Embryonic facial prominence (tissue), 1 donor: Measurements from ENCODE around the gene USH2A.
"Not testable (repeated sequence)": the region's sequence is repeated elsewhere in the genome, so short reads cannot be mapped to it uniquely, and the experiment has no call there.

Source experiments
- DNase-seq: peaks from one replicate; pipeline ENCODE4 v3.0.0-alpha.2; 2016; ENCODE audit errors: extremely low spot score

The USH2A gene

GRCh38 chr1:216205176-216205575, 218.1 kb downstream of the USH2A start:
- no peak for DNase-seq

DNA sequence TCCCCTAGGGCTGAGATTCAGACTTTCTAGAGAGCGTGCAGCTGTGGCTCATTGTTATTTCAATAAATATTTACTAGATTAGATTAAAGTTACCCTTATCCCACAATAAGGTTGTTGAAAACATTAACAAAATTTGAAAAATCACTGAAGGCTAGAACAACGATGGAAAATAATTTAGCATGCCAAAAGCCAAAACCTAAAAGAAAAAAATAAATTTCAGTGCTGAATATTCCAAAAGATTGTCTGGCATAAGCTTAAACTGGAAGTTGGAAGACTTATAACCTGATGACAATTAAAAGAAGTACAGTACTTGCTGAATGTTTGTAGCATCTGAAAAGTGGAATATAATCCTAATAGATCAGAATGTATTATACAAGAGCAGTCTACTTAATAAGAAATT, 221.3 kb downstream of the USH2A start:
- no peak for DNase-seq

DNA sequence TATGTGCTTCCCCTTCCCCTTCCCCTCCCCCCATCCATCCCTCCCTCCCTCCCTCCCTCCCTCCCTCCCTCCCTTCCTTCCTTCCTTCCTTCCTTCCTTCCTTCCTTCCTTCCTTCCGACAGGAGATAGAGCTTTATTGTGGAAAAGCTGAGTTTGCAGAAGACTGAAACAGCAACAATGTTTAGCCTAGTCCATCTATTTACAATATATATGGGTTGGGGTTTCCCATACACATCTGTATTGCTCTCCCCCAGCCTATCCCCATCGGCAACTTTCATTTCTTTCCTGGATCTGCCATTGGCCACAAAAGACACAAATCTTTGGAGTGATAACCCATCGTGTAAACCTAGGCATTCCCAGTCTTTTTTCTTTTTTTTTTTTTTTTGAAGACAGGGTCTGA, 222.3 kb downstream of the USH2A start:
- no peak for DNase-seq

DNA sequence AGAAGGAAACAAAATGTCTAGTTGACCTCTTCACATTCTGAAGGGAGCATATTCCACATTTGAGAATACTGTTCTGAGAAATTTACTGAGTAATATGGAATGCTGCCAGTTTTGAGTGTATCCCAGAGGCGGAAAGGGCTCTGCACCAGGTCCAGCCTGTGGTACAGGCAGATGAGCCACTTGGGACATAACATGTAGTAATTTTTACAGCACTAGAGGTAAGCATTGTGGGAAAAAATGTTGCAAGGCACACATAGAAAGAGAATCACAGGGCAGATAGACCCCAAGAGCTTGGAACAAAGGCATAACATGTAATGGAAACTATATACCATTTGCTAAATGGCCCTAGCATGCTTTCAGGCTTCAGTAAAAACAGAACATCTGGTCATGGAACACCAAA, 228.5 kb downstream of the USH2A start:
- DNase-seq, result no peak

DNA sequence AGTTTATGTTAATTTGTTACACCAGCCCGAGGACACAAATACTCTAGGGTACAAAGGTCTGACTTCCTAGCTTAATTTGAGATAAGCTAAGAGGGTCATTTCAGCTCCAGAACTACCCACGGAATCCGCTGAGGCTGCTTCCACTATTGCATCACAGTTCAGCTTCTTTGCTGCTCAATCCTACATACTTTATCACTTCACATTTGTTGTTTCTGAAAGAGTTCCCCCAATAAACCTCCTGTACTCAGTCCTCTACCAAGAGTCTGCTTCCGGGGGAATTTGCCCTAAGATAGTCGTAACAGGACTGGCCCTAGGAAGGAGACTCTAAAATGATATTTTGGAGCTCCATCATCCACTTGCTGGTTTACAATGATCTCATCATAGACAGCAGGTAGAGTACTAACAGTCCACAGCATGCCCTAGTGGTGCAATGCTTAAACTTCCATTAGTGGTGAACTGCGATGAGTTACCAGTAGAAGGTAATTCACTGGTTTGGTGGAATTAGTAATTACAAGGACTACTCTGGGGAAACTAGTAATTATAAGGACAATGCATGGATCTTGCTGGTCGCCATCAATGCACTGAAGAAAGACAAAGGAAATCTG, 229.3 kb downstream of the USH2A start:
- DNase-seq, result no peak

DNA sequence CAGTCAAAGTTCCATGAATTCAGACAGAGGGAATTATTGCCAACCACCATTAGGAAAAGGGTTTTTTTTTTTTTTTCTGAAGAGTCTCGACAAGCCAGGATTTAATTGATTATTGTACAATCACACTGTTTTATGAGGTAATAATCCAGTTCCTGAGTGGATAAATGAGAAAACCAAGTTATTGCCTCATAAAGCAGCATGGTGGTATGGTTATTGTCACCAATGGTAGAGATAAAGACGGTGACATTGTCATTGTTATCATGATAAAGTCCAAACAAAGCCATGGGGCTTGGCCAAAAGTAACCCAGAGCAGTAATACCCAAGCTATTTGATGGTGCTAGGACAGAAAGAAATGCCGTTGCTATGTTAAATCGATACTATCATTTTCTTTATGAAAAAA, 232.8 kb downstream of the USH2A start:
- DNase-seq, result no peak

GRCh38 chr1:216186816-216187215, 236.4 kb downstream of the USH2A start:
- DNase-seq, result no peak

DNA sequence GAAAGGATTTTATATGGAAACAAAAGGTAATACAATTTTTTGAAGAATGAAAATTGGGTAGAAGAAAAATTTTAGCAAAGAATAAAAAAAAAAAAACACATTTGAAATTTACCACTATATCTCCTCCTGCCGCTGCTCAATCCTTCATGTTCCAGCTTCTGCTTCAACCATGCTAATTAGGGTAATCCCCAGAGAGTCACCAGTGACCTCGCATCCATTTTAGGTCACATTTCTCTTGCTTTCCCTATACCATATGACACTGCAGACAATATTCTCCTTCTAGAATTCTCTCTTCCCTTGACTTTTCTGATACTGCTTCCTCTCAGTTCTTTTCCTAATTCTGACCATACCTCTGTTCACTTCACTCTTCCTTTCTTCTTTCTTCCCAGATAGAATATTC, 237.1 kb downstream of the USH2A start:
- DNase-seq, result no peak

DNA sequence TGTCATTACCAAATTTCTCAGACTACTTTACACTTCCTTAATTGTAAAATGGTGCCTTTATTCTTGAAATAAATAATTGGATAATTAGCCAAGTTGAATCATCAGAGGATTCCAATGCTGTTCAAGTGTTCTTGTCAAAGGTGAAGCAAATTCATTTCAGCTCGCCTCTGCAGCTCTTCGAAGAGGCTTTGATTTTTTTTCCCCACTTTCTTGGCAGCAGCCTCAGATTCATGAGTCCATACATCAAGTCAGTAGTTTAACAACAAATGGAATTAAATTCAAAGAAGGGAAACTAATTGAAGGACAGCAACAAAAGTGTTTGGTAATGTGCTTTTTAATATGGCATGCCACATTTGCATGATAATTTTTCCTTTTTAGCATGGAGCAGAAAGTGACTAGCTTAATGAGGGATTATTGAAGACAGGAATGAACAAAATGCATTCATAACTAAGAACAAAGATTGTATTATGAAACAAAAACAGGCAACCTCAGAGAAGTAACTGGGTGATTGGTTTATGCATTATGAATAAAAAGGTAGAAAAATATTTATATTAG, 239.0 kb downstream of the USH2A start:
- DNase-seq, result no peak

GRCh38 chr1:216183454-216183853, 239.8 kb downstream of the USH2A start:
- no peak for DNase-seq

DNA sequence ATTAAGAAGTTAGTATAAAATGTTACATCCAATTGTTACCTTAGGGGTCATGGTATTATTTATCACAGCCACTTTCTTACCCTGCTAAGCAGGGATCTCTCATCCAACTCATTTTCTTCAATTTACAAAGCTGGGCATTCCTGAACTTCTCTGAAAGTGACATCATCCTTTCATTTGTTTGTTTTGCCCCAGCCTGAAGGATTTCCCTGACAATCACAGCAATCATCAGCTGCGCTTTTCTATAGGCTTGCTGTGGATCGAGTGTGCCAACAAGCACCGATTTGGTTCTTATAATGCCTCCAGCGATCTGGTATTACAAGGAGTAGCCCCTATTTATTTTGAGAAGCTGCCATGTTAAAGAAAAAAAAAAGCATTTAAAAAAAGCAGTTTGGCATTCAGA, 240.2 kb downstream of the USH2A start:
- no peak for DNase-seq

- DNase-seq, result no peak
These were observed 241.7 kb downstream of the USH2A start for GRCh38 chr1:216181590-216181989.

GRCh38 chr1:216178281-216178680, 245.0 kb downstream of the USH2A start:
- no peak for DNase-seq

DNA sequence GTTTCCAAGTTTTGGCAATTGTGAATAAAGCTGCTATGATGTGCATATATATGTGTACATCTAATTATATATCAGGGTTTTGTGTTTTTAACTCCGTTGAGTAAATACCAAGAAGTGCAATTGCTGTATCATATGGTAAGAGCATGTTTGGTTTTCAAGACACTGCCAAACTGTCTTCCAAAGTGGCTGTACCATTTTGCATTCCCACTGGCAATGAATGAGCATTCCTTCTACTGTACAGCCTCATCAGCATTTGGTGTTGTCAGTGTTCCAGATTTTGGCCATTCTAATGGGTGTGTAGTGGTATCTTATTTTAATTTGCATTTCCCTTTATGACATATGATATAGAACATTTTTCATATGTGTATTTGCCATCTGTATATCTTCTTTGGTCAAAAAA, 246.3 kb downstream of the USH2A start:
- DNase-seq, result no peak

GRCh38 chr1:216175714-216176113, 247.5 kb downstream of the USH2A start:
- no peak for DNase-seq

DNA sequence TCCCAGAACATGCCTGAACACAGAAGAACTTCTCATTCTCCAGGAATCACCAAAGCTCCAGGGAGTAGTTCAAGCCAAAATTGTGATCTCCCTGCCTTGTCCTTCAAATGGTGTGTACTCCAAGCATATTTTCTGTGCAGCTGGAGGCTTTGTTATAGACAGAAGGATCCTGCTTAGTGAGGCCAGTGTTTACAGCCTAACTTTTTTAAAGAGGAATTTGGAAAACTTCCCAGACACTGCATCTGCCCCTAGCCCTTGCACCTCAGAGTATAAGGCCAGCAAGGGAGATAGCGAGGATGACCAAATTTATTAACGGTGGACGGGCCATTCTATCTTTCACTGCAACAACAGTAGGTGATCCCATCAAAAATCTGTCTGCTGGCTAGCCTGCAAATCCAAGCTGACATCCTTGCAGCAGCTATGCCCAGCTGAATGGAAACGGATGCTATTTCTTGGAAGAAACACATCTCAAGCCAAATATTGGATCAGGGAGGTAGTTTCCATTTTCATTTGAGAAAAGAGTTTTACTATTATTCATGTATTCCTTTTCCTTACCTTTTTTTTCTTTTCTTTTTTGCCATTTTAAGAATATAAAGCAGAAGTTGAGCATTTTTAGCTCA, 249.8 kb downstream of the USH2A start:
- no peak for DNase-seq

DNA sequence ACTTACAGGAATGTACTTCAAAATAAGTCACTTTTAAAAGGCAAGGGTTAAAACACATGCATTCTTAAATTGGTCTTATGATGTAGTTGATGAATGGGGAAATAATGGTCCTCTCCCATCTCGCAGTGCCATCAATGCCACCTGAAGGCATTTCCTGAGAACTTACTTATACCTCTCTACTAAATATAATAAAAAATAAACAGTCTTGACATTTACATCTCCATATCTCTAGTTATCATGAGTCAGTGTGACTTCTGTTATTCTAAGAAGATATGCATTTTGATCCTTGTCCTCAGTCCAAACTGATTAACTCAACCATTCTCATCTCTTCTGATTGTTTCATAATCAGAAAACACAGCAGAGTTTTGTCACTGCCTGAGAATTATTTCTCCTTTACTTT, 253.9 kb downstream of the USH2A start:
- DNase-seq, result no peak

- DNase-seq, result no peak
These were observed 254.7 kb downstream of the USH2A start for GRCh38 chr1:216168546-216168945.

- DNase-seq, result no peak
These were observed 269.2 kb downstream of the USH2A start for GRCh38 chr1:216154063-216154462.

- no peak for DNase-seq
These were observed 270.1 kb downstream of the USH2A start for GRCh38 chr1:216153130-216153529.

DNA sequence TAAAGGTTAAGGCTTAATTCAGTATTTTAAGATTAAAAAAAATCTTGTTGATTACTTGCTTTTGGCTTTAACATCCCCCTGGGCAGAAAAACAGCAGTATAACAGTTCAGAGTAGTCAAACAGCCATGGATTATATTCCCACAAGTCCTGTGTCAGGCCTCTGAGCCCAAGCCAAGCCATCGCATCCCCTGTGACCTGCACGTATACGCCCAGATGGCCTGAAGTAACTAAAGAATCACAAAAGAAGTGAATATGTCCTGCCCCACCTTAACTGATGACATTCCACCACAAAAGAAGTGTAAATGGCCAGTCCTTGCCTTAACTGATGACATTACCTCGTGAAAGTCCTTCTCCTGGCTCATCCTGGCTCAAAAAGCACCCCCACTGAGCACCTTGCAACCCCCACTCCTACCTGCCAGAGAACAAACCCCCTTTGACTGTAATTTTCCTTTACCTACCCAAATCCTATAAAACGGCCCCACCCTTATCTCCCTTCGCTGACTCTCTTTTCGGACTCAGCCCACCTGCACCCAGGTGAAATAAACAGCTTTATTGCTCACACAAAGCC, 277.7 kb downstream of the USH2A start:
- DNase-seq, result not testable (repeated sequence)

- no peak for DNase-seq
These were observed 278.4 kb downstream of the USH2A start for GRCh38 chr1:216144661-216145450.

DNA sequence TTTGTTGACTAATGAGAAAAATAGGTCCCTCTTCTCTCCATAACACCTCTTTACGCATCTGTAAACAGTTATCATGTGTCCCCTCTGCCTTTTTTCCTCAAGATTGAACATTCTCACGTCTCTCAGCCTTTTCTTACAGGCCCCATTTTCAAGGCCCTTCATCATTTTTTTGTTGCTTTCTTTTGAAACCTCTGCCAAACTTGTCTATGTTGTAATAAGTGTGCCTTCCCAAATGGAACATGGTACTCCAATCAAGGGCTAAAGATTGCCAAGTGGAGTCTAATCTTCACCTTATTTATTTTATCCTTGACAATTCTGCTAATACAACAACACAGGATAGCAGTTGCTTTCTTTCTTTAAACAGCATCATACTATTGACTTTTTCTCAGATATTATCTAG, 280.3 kb downstream of the USH2A start:
- no peak for DNase-seq
